ENCODE data around the gene LRIG1. TPM values are rescaled to one million over a fixed set of nuclear protein-coding genes. Genes with fewer than 3 reads are reported as not detected.

Gene LRIG1
- total and polyA plus RNA-seq, 2 donors from 2014 or later: 8.2 to 20.6 TPM

GRCh38 chr3:66493458-66494099 lies 7.2 kb downstream of the LRIG1 start:
- H3K9me3 ChIP-seq (ENCODE audit: control insufficient read depth in 2 of 3, insufficient read depth in 1 of 3, low read length in 3 of 3): no peaks in the 10 kb centered on the region
- H3K4me3 ChIP-seq (ENCODE audit: low read length in 3 of 3): no peak overlapping the region
- TF ChIP-seq, protein P1, sequence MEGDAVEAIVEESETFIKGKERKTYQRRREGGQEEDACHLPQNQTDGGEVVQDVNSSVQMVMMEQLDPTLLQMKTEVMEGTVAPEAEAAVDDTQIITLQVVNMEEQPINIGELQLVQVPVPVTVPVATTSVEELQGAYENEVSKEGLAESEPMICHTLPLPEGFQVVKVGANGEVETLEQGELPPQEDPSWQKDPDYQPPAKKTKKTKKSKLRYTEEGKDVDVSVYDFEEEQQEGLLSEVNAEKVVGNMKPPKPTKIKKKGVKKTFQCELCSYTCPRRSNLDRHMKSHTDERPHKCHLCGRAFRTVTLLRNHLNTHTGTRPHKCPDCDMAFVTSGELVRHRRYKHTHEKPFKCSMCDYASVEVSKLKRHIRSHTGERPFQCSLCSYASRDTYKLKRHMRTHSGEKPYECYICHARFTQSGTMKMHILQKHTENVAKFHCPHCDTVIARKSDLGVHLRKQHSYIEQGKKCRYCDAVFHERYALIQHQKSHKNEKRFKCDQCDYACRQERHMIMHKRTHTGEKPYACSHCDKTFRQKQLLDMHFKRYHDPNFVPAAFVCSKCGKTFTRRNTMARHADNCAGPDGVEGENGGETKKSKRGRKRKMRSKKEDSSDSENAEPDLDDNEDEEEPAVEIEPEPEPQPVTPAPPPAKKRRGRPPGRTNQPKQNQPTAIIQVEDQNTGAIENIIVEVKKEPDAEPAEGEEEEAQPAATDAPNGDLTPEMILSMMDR (IDR thresholded peaks at IDR 0.05; ENCODE audit: borderline replicate concordance, extremely low read depth, insufficient read depth): no peak
- H3K27ac ChIP-seq (ENCODE audit: low read depth in 2 of 2, low read length in 2 of 2): no peak overlapping the region
- no peak overlapping the region for H3K9ac ChIP-seq (ENCODE audit: low read length in 3 of 3)
- H3K27me3 ChIP-seq (ENCODE audit: control insufficient read depth, insufficient read depth, low read length): no peaks in the 10 kb centered on the region
- no peak for FAIRE-seq
- intact Hi-C loops (cut with DNase I): no loop called here
- DNase-seq: no peak
- peaks cover 0 to 9% (median 3%) of the 10 kb centered on the region in 3 donors for H3K4me1 ChIP-seq (ENCODE audit: control insufficient read depth in 2 of 3, insufficient read depth in 2 of 3, low read depth in 1 of 3, low read length in 3 of 3)
- H3K36me3 ChIP-seq (ENCODE audit: control insufficient read depth in 2 of 3, insufficient read depth in 3 of 3, low read length in 3 of 3): no peaks in the 10 kb centered on the region

DNA sequence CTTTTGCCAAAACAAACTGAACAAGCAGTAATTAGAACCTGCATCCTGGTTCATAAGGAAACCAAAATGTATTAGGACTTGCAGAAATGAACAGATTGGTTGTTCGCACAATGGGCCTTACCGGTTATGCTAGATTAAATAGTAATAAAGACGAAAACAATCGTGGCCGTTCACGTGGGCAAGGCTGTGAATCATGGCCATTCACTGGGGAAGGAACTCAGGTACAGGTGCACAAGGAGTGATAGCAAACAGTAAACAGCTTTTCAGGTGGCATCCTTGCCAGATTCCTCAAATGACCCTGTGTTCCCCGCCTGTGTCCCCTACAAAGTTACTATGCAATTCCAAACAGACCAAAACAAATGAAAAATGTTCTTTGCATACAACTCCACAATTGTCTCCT lies 8.2 kb downstream of the LRIG1 start:
- no peak for FAIRE-seq
- H3K27me3 ChIP-seq (ENCODE audit: control insufficient read depth, insufficient read depth, low read length): no peaks in the 10 kb centered on the region
- H3K36me3 ChIP-seq (ENCODE audit: control insufficient read depth in 2 of 3, insufficient read depth in 3 of 3, low read length in 3 of 3): no peaks in the 10 kb centered on the region
- DNase-seq: no peak
- H3K9ac ChIP-seq (ENCODE audit: low read length in 3 of 3): no peak overlapping the region
- H3K4me1 ChIP-seq (ENCODE audit: control insufficient read depth in 2 of 3, insufficient read depth in 2 of 3, low read depth in 1 of 3, low read length in 3 of 3): peaks cover 0 to 3% (median 3%) of the 10 kb centered on the region in 3 donors
- no peaks in the 10 kb centered on the region for H3K9me3 ChIP-seq (ENCODE audit: control insufficient read depth in 2 of 3, insufficient read depth in 1 of 3, low read length in 3 of 3)
- no peak overlapping the region for H3K27ac ChIP-seq (ENCODE audit: low read depth in 2 of 2, low read length in 2 of 2)
- no peak overlapping the region for H3K4me3 ChIP-seq (ENCODE audit: low read length in 3 of 3)
- TF ChIP-seq, protein P1 (IDR thresholded peaks at IDR 0.05; ENCODE audit: borderline replicate concordance, extremely low read depth, insufficient read depth): no peak
- intact Hi-C loops (cut with DNase I): no loop called here

GRCh38 chr3:66492071-66492470 lies 8.8 kb downstream of the LRIG1 start:
- H3K27me3 ChIP-seq (ENCODE audit: control insufficient read depth, insufficient read depth, low read length): no peaks in the 10 kb centered on the region
- H3K4me3 ChIP-seq (ENCODE audit: low read length in 3 of 3): no peak overlapping the region
- peaks cover 0 to 3% (median 3%) of the 10 kb centered on the region in 3 donors for H3K4me1 ChIP-seq (ENCODE audit: control insufficient read depth in 2 of 3, insufficient read depth in 2 of 3, low read depth in 1 of 3, low read length in 3 of 3)
- FAIRE-seq (no peak), DNase-seq (no peak)
- H3K27ac ChIP-seq (ENCODE audit: low read depth in 2 of 2, low read length in 2 of 2): no peak overlapping the region
- H3K9me3 ChIP-seq (ENCODE audit: control insufficient read depth in 2 of 3, insufficient read depth in 1 of 3, low read length in 3 of 3): no peaks in the 10 kb centered on the region
- no peaks in the 10 kb centered on the region for H3K36me3 ChIP-seq (ENCODE audit: control insufficient read depth in 2 of 3, insufficient read depth in 3 of 3, low read length in 3 of 3)
- TF ChIP-seq, protein P1 (IDR thresholded peaks at IDR 0.05; ENCODE audit: borderline replicate concordance, extremely low read depth, insufficient read depth): no peak
- intact Hi-C loops (cut with DNase I): no loop called here
- H3K9ac ChIP-seq (ENCODE audit: low read length in 3 of 3): no peak overlapping the region

DNA sequence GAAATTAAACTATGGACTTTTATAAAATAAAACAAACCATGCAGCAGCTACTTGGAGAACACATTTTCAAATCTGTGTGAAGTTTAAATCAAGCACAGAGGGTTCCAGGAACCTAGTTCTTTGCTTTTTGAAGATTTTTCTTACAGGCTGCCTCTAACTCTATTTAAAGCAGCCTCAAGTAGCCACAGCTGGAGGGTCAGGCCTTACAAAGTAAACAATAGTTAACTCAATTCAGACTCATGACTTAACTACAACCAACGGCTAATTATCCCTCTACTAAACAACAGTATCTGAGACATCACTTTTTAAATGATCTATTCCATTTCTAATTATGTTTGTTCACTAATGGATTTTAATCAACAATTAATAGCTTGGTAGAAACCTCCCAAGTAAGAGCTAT lies 9.8 kb downstream of the LRIG1 start:
- FAIRE-seq: no peak
- Histone ChIP-seq H3K27me3 (ENCODE audit: control insufficient read depth, insufficient read depth, low read length) (no peaks in the 10 kb centered on the region), H3K27ac (ENCODE audit: low read depth in 2 of 2, low read length in 2 of 2) (no peak overlapping the region), H3K36me3 (ENCODE audit: control insufficient read depth in 2 of 3, insufficient read depth in 3 of 3, low read length in 3 of 3) (no peaks in the 10 kb centered on the region), H3K4me1 (ENCODE audit: control insufficient read depth in 2 of 3, insufficient read depth in 2 of 3, low read depth in 1 of 3, low read length in 3 of 3) (peaks cover 0 to 3% (median 3%) of the 10 kb centered on the region in 3 donors), H3K4me3 (ENCODE audit: low read length in 3 of 3) (no peak overlapping the region), H3K9me3 (ENCODE audit: control insufficient read depth in 2 of 3, insufficient read depth in 1 of 3, low read length in 3 of 3) (no peaks in the 10 kb centered on the region), H3K9ac (ENCODE audit: low read length in 3 of 3) (no peak overlapping the region)
- no peak for DNase-seq
- TF ChIP-seq, protein P1 (IDR thresholded peaks at IDR 0.05; ENCODE audit: borderline replicate concordance, extremely low read depth, insufficient read depth): no peak
- intact Hi-C loops (cut with DNase I): no loop called here
